Measurements from ENCODE around the gene GNAI3.

GRCh38 chr1:109657395-109657794, 109.0 kb downstream of the GNAI3 start:
- TF ChIP-seq POLR2AphosphoS5 (IDR thresholded peaks at IDR 0.05; ENCODE audit: insufficient read depth in 1 of 2, low read depth in 1 of 2) (no peak), POLR2A (IDR thresholded peaks at IDR 0.05) (no peak)

Data from vagina (tissue), 2 donors.